SK-N-SH treated with all-trans-retinoic acid at 6 μM for 48 hours (cell line): Measurements from ENCODE around the gene LRRC8C.

ENCODE experiments used
- ATAC-seq: fragments of 200-7000 bp; cut with Tn5 transposase; 3 replicates; pipeline ENCODE4 v1.9.1; 2020; ENCODE audit warnings: mild to moderate bottlenecking, moderate library complexity
- ARNTL ChIP-seq: fragments of 450-650 bp; formaldehyde crosslinking; IDR thresholded peaks from 2 replicates; pipeline ENCODE4 v1.5.0; 2020; ENCODE audit warnings: low read depth, mild to moderate bottlenecking, moderate library complexity, borderline replicate concordance
- BACH2 ChIP-seq: fragments of 250-450 bp; sonication (Bioruptor Pico); IDR thresholded peaks from 2 replicates; pipeline ENCODE4 v1.9.0; 2021; ENCODE audit warnings: mild to moderate bottlenecking, borderline replicate concordance
- CREB5 ChIP-seq: fragments of 250-450 bp; sonication (Bioruptor Pico); IDR thresholded peaks from 2 replicates; pipeline ENCODE4 v1.5.1; 2020; ENCODE audit warnings: low read depth, mild to moderate bottlenecking, moderate library complexity
- CSDC2 ChIP-seq: fragments of 250-450 bp; sonication (Bioruptor Pico); IDR thresholded peaks from 2 replicates; pipeline ENCODE4 v1.5.0; 2020; ENCODE audit warnings: mild to moderate bottlenecking, moderate library complexity
- CSRNP3 ChIP-seq: fragments of 250-450 bp; sonication (Bioruptor Pico); IDR thresholded peaks from 2 replicates; pipeline ENCODE4 v1.5.1; 2021; ENCODE audit warnings: mild to moderate bottlenecking, moderate library complexity
- ESRRG ChIP-seq: fragments of 250-450 bp; sonication (Bioruptor Pico); IDR thresholded peaks from 2 replicates; pipeline ENCODE4 v1.6.1; 2021; ENCODE audit warnings: mild to moderate bottlenecking
- GLIS3 ChIP-seq: fragments of 250-450 bp; sonication (Bioruptor Pico); IDR thresholded peaks from 2 replicates; pipeline ENCODE4 v1.5.0; 2020; ENCODE audit warnings: mild to moderate bottlenecking, moderate library complexity
- ISL1 ChIP-seq: fragments of 250-450 bp; sonication (Bioruptor Pico); IDR thresholded peaks from 2 replicates; pipeline ENCODE4 v2.1.2; 2022; ENCODE audit warnings: mild to moderate bottlenecking, moderate library complexity
- OSR1 ChIP-seq: fragments of 250-450 bp; sonication (Bioruptor Pico); IDR thresholded peaks from 2 replicates; pipeline ENCODE4 v1.8.0; 2022; ENCODE audit warnings: moderate library complexity, mild to moderate bottlenecking, inconsistent platforms
- PATZ1 ChIP-seq: fragments of 250-450 bp; sonication (Bioruptor Pico); IDR thresholded peaks from 2 replicates; pipeline ENCODE4 v1.8.0; 2020; ENCODE audit warnings: mild to moderate bottlenecking, moderate library complexity, borderline replicate concordance
- POU6F1 ChIP-seq: fragments of 250-450 bp; sonication (Bioruptor Pico); IDR thresholded peaks from 2 replicates; pipeline ENCODE4 v1.8.0; 2021; ENCODE audit warnings: low read depth, mild to moderate bottlenecking, moderate library complexity, borderline replicate concordance
- PPARA ChIP-seq: fragments of 250-450 bp; sonication (Bioruptor Pico); IDR thresholded peaks from 2 replicates; pipeline ENCODE4 v1.5.0; 2020; ENCODE audit warnings: mild to moderate bottlenecking, borderline replicate concordance
- RARB ChIP-seq: fragments of 250-450 bp; sonication (Bioruptor Pico); IDR thresholded peaks from 2 replicates; pipeline ENCODE4 v1.8.0; 2021; ENCODE audit warnings: mild to moderate bottlenecking, moderate library complexity
- SNAI2 ChIP-seq: fragments of 250-450 bp; sonication (Bioruptor Pico); IDR thresholded peaks from 2 replicates; pipeline ENCODE4 v1.5.0; 2020; ENCODE audit warnings: mild to moderate bottlenecking, moderate library complexity
- TCF4 ChIP-seq: fragments of 250-450 bp; sonication (Bioruptor Pico); IDR thresholded peaks from 2 replicates; pipeline ENCODE4 v1.8.0; 2021; ENCODE audit warnings: mild to moderate bottlenecking, moderate library complexity, borderline replicate concordance
- TOX ChIP-seq: fragments of 250-450 bp; sonication (Bioruptor Pico); IDR thresholded peaks from 2 replicates; pipeline ENCODE4 v1.8.0; 2021; ENCODE audit warnings: mild to moderate bottlenecking, moderate library complexity, borderline replicate concordance
- TSHZ2 ChIP-seq: fragments of 250-450 bp; sonication (Bioruptor Pico); IDR thresholded peaks from 2 replicates; pipeline ENCODE4 v1.5.0; 2020; ENCODE audit warnings: mild to moderate bottlenecking, moderate library complexity
- ZC3H10 ChIP-seq: fragments of 250-450 bp; sonication (Bioruptor Pico); IDR thresholded peaks from 2 replicates; pipeline ENCODE4 v1.5.1; 2021; ENCODE audit warnings: mild to moderate bottlenecking, moderate library complexity
- ZFP3 ChIP-seq: fragments of 250-450 bp; sonication (Bioruptor Pico); IDR thresholded peaks from 2 replicates; pipeline ENCODE4 v1.5.0; 2020; ENCODE audit warnings: mild to moderate bottlenecking, moderate library complexity
- ZNF565 ChIP-seq: fragments of 450-650 bp; formaldehyde crosslinking; conservative IDR thresholded peaks from 2 replicates; pipeline ENCODE4 v1.5.0; 2020; ENCODE audit warnings: low read depth, mild to moderate bottlenecking, moderate library complexity
- ZNF70 ChIP-seq: fragments of 450-650 bp; formaldehyde crosslinking; IDR thresholded peaks from 2 replicates; pipeline ENCODE4 v1.5.0; 2020; ENCODE audit warnings: mild to moderate bottlenecking, moderate library complexity
- ZNF8 ChIP-seq: fragments of 450-650 bp; formaldehyde crosslinking; IDR thresholded peaks from 2 replicates; pipeline ENCODE4 v1.5.0; 2020; ENCODE audit warnings: mild to moderate bottlenecking, moderate library complexity

LRRC8C gene

GRCh38 chr1:89622895-89623294 lies 10.0 kb upstream of the LRRC8C start:
- TF ChIP-seq RARB (CRISPR knock-in tag) = no peak
- TF ChIP-seq ARNTL (CRISPR knock-in tag) = no peak
- TF ChIP-seq ZNF70 (CRISPR knock-in tag) = no peak
- TF ChIP-seq OSR1 = no peak
- TF ChIP-seq CREB5 = no peak
- TF ChIP-seq TSHZ2 (CRISPR knock-in tag) = no peak
- TF ChIP-seq PPARA (CRISPR knock-in tag) = no peak
- no peak for TF ChIP-seq PATZ1 (CRISPR knock-in tag)
- TF ChIP-seq ESRRG (CRISPR knock-in tag) = no peak
- TF ChIP-seq POU6F1 (CRISPR knock-in tag) = no peak
- TF ChIP-seq ISL1 (CRISPR knock-in tag) = no peak
- no peak for TF ChIP-seq ZNF8 (CRISPR knock-in tag)
- TF ChIP-seq GLIS3 (CRISPR knock-in tag) = no peak
- ATAC-seq = peak; percentile 49; the same call in 1 of the 3 replicates

GRCh38 chr1:89624314-89624713 lies 8.6 kb upstream of the LRRC8C start:
- TF ChIP-seq PATZ1 (CRISPR knock-in tag) (no peak), ZFP3 (CRISPR knock-in tag) (no peak), ARNTL (CRISPR knock-in tag) (no peak), TOX (no peak), ISL1 (CRISPR knock-in tag) (no peak), ZC3H10 (CRISPR knock-in tag) (no peak), CSDC2 (CRISPR knock-in tag) (no peak), GLIS3 (CRISPR knock-in tag) (no peak), BACH2 (CRISPR knock-in tag) (no peak), ZNF8 (CRISPR knock-in tag) (no peak), PPARA (CRISPR knock-in tag) (no peak), CSRNP3 (no peak), TSHZ2 (CRISPR knock-in tag) (no peak), RARB (CRISPR knock-in tag) (no peak), ZNF565 (CRISPR knock-in tag) (no peak), ESRRG (CRISPR knock-in tag) (no peak), TCF4 (CRISPR knock-in tag) (no peak), SNAI2 (CRISPR knock-in tag) (no peak), CREB5 (no peak), ZNF70 (CRISPR knock-in tag) (no peak)
- ATAC-seq = no peak
